HG02973 (cell line): ENCODE measurements around the gene ALKBH8.
"Not testable (repeated sequence)": the region's sequence is repeated elsewhere in the genome, so short reads cannot be mapped to it uniquely, and the experiment has no call there.

Source experiments
- ATAC-seq: cut with Tn5 transposase; IDR thresholded peaks from one replicate; pipeline ENCODE4 v1.9.1; 2021; ENCODE audit warnings: moderate library complexity; ENCODE audit not compliant: unreplicated experiment

The ALKBH8 gene

DNA sequence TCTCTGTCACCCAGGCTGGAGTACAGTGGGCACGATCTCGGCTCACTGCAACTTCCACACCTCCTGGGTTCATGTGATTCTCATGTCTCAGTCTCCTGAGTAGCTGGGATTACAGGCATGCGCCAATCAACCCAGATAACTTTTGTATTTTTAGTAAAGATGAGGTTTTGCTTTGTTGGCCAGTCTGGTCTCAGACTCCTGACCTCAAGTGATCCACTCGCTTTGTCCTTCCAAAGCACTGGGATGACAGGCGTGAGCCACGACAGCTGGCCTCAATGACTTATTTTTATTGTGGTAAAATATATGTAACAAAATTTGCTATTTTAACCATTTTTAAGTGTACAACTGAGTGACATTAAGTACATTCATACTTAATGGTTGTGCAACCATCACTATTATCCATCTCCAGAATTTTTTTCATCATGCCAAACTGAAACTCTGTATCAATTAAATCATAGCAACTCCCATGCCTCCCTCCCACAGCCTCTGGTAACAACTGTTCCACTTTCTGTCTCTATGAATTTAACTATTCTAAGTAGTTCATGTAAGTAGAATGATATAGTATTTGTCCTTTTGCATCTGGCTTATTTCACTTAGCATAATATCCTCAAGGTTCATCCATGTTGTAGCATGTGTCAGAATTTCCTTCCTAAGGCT is 57.2 kb downstream of the ALKBH8 start:
- ATAC-seq, result no peak

DNA sequence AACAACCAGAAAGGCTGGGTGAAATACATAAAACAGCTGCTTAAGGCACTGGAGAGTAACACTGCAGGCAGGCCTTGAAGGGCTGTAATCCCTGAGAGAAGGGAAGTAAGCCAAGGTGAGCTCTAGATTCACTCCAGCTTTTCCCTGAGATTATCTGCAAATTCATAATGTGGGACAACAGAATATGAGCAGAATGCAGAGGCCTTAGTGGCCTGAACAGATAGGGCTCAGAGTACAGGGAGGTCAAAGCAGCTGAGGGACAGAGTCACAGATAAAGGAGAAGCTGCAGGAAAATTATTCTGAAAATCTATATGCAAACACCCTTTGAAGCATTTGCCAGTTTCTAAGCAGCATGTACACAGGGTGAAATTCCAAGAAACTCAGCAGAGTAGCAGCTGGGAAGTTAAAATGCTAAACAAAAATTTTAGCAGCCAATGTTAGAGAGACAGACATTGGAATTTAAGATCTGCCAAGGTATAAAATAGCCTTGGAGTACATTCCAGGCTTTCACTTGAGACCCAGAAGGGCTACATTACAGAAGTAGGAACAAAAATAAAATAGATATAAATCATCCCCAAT is 59.8 kb downstream of the ALKBH8 start:
- no peak for ATAC-seq

DNA sequence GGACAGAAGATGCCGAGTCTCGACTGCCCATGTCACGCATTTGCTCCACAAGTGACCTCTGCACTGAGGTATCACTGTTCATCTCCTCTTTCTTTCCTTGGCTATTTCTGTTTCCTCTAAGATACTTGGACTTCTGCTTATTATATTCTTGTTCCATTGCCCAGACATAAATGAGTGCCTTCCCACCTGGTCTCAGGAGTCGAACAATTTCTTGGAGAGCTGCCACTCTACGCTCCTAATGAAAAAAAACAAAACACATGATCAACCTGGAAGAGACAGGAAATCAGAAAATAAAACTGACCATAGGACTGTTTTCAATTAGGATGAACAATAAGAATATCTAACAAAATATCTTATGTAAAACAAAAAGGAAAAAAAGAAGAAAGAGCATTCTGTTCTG is 60.6 kb downstream of the ALKBH8 start:
- ATAC-seq, result no peak

DNA sequence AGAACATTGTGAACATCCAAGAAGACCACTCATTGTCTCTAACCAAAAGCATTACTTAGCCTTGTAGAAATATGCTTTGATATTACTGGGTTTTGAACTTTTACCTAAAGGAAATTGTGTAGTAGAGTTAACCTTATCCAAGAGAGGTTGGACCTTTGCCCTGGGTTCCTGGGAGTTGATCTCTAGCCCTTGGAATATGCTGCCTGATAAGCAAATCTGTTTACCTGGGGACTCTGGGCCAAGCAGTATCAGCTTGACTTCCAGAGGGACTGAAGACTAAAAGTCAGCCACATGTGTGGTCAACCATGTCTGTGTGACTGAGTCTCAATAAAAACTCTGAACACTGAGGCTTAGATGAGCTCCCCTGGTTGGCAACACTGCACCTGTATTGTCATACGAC is 63.8 kb downstream of the ALKBH8 start:
- ATAC-seq, result no peak

DNA sequence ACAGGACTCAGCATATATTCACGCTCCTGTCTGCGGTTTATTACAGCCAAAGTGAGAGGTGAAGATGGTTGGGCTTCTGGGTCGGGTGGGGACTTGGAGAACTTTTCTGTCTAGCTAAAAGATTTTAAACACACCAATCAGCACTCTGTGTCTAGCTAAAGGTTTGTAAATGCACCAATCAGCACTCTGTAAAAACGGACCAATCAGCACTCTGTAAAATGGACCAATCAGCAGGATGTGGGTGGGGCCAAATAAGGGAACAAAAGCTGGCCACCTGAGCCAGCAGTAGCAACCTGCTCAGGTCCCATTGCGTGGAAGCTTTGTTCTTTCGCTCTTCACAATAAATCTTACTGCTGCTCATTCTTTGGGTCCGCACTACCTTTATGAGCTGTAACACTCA is 68.2 kb downstream of the ALKBH8 start:
- not testable (repeated sequence) for ATAC-seq

DNA sequence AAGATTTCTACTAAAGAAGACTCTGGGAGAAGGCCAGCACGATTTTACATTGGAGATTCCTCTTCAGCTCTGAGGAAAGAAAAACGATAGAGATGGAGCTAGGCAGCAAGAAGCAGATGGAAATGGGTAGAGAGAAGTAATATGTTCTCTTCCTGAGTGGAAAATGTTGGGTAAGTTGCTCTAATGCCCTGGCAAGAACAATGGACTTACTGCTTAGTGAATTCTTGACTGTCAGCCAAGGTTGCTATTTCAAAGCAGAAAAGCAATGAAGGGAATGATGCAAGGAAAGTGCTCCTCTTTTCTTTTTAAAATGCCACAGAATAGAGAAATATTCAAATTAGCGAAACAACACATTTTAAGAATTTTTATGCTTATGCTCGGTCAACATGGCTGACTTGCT is 69.5 kb downstream of the ALKBH8 start:
- no peak for ATAC-seq

DNA sequence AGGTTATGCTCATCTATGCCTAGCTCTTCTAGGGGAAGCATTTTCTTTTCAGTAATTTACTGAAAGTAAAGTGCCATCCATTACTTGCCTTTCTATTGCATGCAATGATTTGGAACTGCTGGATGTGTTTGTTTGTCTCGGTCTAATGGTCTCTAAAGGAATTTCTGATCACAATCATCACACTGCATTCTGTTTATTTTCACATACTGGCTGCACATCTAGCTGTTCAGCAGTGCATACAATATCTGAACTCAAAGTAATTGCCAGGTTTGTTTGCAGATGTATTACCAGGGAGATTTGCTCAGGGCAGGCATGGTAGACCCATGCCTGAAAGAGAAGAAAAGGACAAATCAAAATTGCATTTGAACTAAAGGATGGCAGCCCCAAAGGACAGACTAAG is 71.5 kb downstream of the ALKBH8 start:
- no peak for ATAC-seq

DNA sequence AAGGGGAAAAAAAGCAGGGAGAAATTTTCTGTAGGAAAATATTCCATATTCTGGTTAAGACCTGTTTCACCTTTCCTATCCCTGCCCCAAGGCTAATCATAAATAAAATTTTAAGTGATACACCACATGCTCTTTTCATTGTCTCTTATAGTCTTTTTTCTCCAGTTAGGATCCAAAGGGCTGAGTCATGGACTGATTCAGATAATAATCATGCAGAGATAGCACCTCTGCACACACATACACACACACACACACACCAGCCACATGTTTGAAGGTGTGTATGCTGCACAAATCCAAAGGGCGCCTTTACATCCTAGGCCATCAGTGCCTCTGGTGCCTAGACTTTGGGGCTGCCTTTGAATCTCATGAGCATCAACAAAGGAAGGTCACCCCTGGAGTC is 72.4 kb downstream of the ALKBH8 start:
- ATAC-seq, result no peak

DNA sequence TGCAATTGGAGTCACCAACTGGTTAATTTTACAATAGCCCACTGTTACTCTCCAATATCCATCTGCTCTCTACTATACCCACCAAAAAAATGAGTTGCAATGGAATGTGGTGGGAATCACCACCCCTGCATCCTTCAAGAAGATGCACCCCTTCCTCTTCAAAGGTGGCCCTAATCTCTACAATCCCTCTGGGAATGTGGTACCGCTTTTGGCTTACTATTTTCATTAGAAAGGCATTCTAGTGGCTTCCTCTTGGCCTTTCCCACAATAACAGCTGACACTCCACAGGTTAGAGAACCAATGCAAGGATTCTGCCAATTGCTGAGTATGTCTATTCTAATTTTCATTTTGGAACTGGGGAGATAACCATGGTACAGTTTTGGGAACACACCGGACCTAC is 74.7 kb downstream of the ALKBH8 start:
- ATAC-seq, result no peak

DNA sequence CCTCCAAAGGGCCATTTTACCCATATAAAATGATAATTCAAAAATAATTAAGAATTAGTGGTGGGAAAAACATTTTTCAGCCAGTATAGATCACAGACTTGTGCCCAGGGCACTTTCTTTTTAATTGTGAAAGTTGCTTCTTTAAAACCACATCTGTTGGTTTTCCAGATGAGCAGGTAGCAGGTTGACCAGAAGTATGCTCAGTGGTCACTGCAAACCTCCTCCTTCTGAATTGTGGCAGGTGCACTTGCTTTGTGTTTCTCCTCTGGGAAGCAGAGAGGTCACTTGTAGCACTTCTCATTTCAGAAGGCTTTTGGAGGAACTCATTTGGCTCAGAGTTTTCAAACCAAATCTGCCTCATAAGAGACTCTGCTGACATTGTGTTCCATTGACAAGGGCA is 83.3 kb downstream of the ALKBH8 start:
- ATAC-seq, result no peak

DNA sequence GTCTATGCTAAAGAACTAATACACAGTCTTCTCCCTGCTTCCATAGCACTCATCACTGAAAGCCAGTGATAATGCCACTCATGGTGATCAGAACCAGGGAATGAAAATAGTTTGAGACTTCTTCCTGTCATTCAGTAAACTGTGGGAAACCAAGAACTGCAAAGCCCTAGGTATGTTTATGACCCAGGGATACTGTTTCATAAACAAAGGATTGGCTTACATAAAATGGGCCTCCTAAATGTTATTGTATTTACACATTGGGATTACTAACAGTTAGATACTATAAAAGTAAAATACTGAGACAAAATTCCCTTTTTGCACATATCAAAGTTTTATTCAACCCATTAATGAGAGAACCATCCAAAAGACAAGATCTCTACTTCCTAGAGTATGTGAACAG is 86.6 kb downstream of the ALKBH8 start:
- no peak for ATAC-seq

DNA sequence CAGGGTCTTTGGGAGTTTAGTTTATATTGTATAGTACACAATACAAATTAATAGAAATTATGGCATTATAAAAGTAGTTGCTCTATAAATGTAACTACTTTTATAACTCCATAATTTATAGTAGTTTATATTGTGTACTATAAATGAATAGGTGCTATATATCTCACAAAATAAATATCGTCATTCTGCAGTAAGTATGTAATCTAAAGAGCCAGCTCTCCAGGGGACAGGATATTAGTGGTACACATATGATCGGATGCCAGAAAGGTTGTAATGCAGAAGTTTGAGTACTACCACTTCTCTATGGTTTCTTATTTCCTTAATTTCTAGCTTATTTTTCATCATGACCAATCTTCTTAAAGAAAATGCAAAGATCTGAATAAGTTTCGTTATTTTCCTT is 87.7 kb downstream of the ALKBH8 start:
- no peak for ATAC-seq

DNA sequence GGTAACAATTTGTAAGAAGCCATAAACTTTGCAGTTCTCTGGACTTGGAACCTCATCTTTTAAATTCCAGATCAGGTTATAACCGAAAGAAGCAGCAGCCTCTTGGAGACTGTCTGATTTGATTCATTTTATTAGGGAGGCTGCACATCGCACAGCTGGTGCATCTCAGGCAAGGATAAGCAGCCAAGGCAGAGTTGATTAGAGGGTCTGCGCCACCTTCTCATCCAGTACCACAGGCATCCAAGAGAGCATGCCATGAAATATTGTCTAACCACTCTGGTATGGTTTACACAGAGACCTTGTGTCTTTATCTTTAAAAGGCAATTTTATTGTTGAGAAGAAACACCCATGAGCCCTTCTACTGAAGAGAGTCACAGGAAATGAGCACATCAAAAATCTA is 91.7 kb downstream of the ALKBH8 start:
- ATAC-seq, result no peak

DNA sequence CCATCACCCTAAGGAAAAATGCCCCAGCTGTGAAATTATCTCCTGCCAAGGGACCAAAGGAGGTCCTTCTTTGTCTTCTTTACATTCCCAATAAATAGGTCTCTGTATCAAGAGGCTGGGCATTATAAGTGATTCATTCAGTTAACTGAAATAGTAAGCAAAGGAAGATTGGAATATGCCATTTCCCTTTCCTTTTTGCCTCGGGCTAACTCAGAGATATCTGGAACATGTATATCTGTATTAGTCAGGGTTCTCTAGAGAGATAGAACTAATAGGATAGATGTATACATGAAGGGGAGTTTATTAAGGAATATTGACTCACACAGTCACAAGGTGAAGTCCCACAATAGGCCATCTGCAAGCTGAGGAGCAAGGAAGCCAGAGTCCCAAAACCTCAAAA is 92.6 kb downstream of the ALKBH8 start:
- ATAC-seq, result no peak

DNA sequence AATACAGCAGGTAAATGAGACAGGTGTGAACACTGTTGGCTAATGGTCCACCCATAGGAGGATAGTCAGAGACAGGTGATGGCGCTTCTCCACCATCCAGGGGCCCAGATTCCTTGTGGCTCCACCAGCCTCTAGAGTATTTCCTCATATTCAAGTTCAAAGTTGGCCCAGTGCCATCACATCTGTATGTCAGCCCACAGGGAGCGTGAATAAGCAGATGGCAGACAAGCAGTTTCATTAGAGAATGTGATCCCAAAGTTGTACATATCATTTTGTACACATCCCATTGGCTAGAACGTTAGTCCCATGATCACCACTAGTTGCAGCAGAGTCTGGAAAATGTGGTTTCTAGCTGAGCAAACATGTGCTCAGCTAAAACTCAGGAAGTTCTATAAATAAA is 96.9 kb downstream of the ALKBH8 start:
- no peak for ATAC-seq

DNA sequence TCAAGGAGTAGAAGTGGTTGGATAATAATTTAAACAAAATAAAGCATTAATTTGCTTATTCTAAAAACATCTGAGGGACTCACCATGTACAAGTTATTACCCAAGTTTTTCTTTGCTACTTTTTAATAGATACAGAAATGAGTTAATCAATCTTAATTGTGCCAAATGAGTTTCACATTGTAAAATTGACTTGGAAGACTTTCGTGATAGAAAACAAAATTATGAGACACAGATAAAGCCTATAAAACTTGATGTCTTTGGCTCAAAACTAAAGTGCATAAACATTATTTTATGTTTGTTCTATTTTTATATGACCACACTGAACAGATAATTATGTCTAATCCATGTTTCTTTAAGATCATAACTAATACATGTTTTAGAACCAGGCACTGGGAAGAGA is 97.8 kb downstream of the ALKBH8 start:
- no peak for ATAC-seq

DNA sequence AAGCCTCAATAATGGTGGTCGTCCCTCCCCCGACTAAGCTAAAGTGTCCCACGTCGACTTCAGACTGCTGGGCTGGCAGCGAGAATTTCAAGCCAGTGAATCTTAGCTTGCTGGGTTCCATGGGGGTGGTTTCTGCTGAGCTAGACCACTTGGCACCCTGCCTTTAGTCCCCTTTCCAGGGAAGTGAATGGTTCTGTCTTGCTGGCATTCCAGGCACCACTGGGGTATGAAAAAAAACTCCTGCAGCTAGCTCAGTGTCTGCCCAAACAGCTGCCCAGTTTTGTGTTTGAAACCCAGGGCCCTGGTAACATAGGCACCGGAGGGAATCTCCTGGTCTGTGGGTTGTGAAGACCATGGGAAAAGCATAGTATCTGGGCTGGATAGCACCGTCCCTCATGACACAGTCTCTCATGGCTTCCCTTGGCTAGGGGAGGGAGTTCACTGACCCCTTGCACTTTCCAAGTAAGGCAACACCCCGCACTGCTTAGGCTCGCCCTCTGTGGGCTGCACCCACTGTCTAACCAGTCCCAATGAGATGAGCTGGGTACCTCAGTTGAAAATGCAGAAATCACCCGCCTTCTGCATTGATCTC is 99.2 kb downstream of the ALKBH8 start:
- ATAC-seq, result not testable (repeated sequence)

DNA sequence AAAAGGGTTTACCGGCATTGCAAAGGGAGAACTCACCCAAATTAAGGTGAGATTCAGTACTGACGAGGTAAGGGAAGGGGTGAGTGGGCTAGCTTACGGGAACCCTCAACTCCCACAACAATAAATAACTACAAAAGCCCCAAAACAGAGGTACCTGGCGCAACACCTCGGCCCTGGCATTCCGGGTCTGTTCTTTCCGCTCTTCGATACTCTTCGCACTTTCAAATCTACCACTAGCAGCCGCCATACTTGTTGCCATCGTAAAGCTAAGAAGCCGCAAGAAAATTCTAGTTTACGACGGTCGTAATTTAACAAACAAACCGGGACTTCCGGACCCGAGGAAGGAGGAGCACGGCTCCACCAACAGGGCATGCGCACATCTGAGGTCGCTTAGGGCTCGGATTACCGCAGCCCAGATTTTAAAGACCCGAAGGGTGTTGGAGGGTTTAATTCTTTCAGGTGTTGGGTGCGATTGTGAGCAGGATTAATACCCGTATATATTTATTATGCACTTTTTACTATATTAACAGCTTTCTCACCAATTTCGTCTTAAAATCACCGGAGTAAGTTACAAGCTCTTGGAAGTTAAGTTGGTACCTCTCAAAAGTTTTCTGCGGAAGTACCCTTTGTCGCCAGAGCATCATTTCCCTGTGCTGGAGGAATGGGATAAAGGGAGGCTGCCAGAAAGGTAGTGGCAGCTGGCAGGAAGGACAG is 107.8 kb downstream of the ALKBH8 start, which contains the start of gene CWF19L2:
TSS of gene CWF19L2 (minus strand) at position 268 of the 714 bp plus-strand sequence. CDS start at position 259, 9 bp downstream.
- ATAC-seq, result peak; percentile 97

DNA sequence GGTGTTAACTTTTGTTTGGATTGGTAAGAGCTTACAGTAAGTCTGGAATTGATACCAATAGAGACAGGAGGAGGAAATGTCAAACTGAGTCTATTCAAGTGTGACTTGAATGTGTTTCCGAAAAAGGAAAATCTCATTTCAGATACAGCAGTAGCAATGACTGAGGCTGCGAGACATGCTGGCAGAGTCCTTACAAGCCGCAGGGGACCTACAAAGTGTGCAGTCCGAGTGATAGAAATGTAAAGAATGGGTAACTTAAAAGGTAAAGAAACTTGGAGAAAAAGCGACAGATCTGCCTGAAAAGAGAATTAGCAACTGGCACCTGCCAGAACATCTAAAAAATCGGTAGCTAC is 108.4 kb downstream of the ALKBH8 start:
- peak; percentile 43 for ATAC-seq

DNA sequence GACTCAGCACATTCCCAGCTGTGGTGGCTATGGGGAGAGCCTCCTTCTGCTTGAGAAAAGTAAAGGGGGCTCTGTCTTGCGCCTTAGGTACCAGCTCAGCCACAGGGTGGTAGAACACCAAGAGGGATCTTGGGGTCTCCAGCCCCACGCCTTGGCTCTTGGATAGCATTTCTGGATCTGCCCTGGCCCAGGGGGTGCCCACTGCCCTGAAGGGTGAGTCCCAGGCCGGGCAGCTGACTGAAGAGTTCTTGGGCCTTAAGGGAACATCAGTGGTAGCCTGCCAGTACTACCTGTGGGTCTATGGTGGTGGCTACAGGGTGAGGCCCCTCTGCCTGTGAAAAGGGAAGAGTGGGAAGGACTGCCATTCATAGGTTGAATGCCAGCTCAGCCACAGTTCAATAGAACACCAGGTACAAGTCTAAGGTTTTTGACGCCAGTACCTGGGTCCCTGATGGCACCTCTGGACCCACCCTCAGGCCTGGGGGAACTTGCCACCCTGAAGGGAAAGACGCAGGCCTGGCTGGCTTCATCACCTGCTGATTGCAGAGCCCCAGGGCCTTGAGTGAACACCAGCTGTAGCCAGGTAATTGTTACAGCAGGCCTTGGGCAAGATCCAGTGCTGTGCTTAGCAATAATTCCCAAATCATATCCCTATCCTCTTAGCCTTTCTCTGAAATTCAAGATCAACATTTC is 111.8 kb downstream of the ALKBH8 start:
- ATAC-seq, result no peak
